SH-SY5Y (cell line): Measurements from ENCODE around the gene PAFAH1B2.

ENCODE experiments used
- GATA2 ChIP-seq: IDR thresholded peaks from 2 replicates; pipeline ENCODE4 v1.6.1; 2011; ENCODE audit warnings: mild to moderate bottlenecking, low read depth, low read length
- GATA3 ChIP-seq: IDR thresholded peaks from 2 replicates; pipeline ENCODE4 v1.6.1; 2011; ENCODE audit warnings: low read depth, mild to moderate bottlenecking, low read length, moderate library complexity

GRCh38 chr11:117128289-117128688 lies 15.8 kb upstream of the PAFAH1B2 start:
- TF ChIP-seq GATA2 (no peak), GATA3 (no peak)
